Activated CD4-positive, alpha-beta memory T cell treated with anti-CD3 and anti-CD28 coated beads for 36 hours (primary cell): ENCODE results near the gene JUP. TPM values are rescaled to one million over a fixed set of nuclear protein-coding genes. Genes with fewer than 3 reads are reported as not detected.

Source experiments
- CTCF ChIA-PET: fragments of 350-600 bp; sonication (Branson Sonifier 250); formaldehyde crosslinking; loops from one replicate; lab custom pipeline; 2021; ENCODE audit warnings: antibody characterized with exemption, inconsistent platforms; lab: Charles Lee
- POLR2A ChIA-PET: fragments of 350-600 bp; sonication (Branson Sonifier 250); formaldehyde crosslinking; loops from one replicate; lab custom pipeline; 2021; ENCODE audit warnings: antibody characterized with exemption; lab: Charles Lee
- DNase-seq: peaks from one replicate; pipeline ENCODE4 v3.0.0-alpha.2; 2020
- H3K27ac Mint-ChIP-seq: one replicate; pipeline ENCODE4 v1.8.0; 2021; ENCODE audit warnings: mixed read lengths
- H3K27me3 Mint-ChIP-seq: one replicate; pipeline ENCODE4 v1.8.0; 2021; ENCODE audit warnings: mixed read lengths
- H3K36me3 Mint-ChIP-seq: one replicate; pipeline ENCODE4 v1.8.0; 2021; ENCODE audit warnings: mixed read lengths
- H3K4me1 Mint-ChIP-seq: one replicate; pipeline ENCODE4 v1.8.0; 2021; ENCODE audit warnings: low read depth, mixed read lengths
- H3K4me3 Mint-ChIP-seq: one replicate; pipeline ENCODE4 v1.8.0; 2021; ENCODE audit warnings: mild to moderate bottlenecking, mixed read lengths
- H3K9me3 Mint-ChIP-seq: one replicate; pipeline ENCODE4 v1.8.0; 2021; ENCODE audit warnings: mixed read lengths
- intact Hi-C: fragments of 100-400 bp; cut with micrococcal nuclease; formaldehyde crosslinking; loops from one replicate; pipeline ENCODE4 v1.15.1; 2023
- total RNA-seq, 2 experiments: library from RNA; stranded (reverse); gene quantifications; one replicate each; pipeline ENCODE4 v1.2.3, GENCODE V29; 2021

The JUP gene
- total RNA-seq, 2 experiments from 2014 or later: 0.12 to 0.29 TPM

- H3K4me3 Mint-ChIP-seq: no peak overlapping the region
- no peaks in the 10 kb centered on the region for H3K36me3 Mint-ChIP-seq
- intact Hi-C loops: no loop called here
- CTCF ChIA-PET: interaction anchor here (0.5 to 7.1 kb wide), 5 partner anchors 8 to 1099 kb away, joined by 3 to 65 read pairs (median 20); partner anchors contain the start of genes HAP1, JUP and P3H4
- H3K4me1 Mint-ChIP-seq: peaks cover 3% of the 10 kb centered on the region
- no peaks in the 10 kb centered on the region for H3K27me3 Mint-ChIP-seq
- DNase-seq: no peak
- POLR2A ChIA-PET: no interaction called here
- H3K27ac Mint-ChIP-seq: no peak overlapping the region
- no peaks in the 10 kb centered on the region for H3K9me3 Mint-ChIP-seq
These were observed 16.8 kb upstream of the JUP start for GRCh38 chr17:41803049-41804020.

- Mint-ChIP-seq H3K27me3 (no peaks in the 10 kb centered on the region), H3K4me1 (peaks cover 3% of the 10 kb centered on the region), H3K4me3 (no peak overlapping the region), H3K27ac (peak overlapping the region; percentile 31), H3K36me3 (no peaks in the 10 kb centered on the region), H3K9me3 (no peaks in the 10 kb centered on the region)
- CTCF ChIA-PET: interaction anchor here (0.6 to 7.1 kb wide), 20 partner anchors 9 to 1134 kb away, joined by 3 to 65 read pairs (median 4); partner anchors contain the start of genes EIF1, HAP1, JUP and P3H4
- intact Hi-C loops: loop anchor here (1.0 kb wide), 1 partner anchor 63 kb away; no protein-coding TSS in a partner anchor
- POLR2A ChIA-PET: no interaction called here
- DNase-seq: peak; percentile 82
These were observed 15.1 kb upstream of the JUP start for GRCh38 chr17:41801374-41802271.

GRCh38 chr17:41800601-41801373, 14.3 kb upstream of the JUP start:
- intact Hi-C loops: loop anchor here (1.0 kb wide), 1 partner anchor 62 kb away; no protein-coding TSS in a partner anchor
- H3K27me3 Mint-ChIP-seq: no peaks in the 10 kb centered on the region
- no peak overlapping the region for H3K4me3 Mint-ChIP-seq
- ChIA-PET POLR2A (no interaction called here), CTCF (interaction anchor here (0.6 to 7.1 kb wide), 19 partner anchors 10 to 1133 kb away, joined by 3 to 65 read pairs (median 4); partner anchors contain the start of genes EIF1, HAP1, JUP and P3H4)
- H3K27ac Mint-ChIP-seq: no peak overlapping the region
- peaks cover 3% of the 10 kb centered on the region for H3K4me1 Mint-ChIP-seq
- H3K36me3 Mint-ChIP-seq: no peaks in the 10 kb centered on the region
- no peaks in the 10 kb centered on the region for H3K9me3 Mint-ChIP-seq
- no peak for DNase-seq

GRCh38 chr17:41799366-41799765, 12.9 kb upstream of the JUP start:
- ChIA-PET CTCF (interaction anchor here (0.7 to 7.1 kb wide), 4 partner anchors 10 to 63 kb away, joined by 3 to 65 read pairs (median 6); partner anchors contain the start of genes HAP1, JUP and P3H4), POLR2A (no interaction called here)
- no peaks in the 10 kb centered on the region for H3K27me3 Mint-ChIP-seq
- no peak overlapping the region for H3K27ac Mint-ChIP-seq
- no peak for DNase-seq
- intact Hi-C loops: no loop called here
- H3K36me3 Mint-ChIP-seq: no peaks in the 10 kb centered on the region
- peaks cover 3% of the 10 kb centered on the region for H3K4me1 Mint-ChIP-seq
- no peaks in the 10 kb centered on the region for H3K9me3 Mint-ChIP-seq
- no peak overlapping the region for H3K4me3 Mint-ChIP-seq

DNA sequence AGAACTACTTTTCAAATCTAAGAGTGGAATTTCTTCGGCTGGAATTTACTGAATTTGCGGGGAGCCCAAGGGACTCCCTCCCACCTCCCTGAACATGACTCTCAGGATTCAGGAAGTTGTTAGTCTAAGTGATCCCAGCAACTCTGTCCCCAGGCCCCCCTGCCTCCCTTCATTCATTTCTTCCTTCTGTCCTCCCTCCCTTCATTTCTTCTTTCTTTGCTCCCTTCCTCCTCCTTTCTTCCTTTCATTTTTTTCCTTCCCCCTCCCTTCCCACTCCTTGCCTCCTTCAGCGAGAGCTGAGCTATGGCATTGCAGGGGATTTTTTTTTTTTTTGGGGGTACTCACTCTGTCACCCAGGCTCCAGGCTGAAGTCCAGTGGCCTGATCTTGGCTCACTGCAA, 10.9 kb upstream of the JUP start:
- H3K4me3 Mint-ChIP-seq: no peak overlapping the region
- CTCF ChIA-PET: interaction anchor here (1.5 to 7.1 kb wide), 2 partner anchors 14 to 61 kb away, joined by 7 to 65 read pairs; partner anchors contain the start of genes HAP1 and P3H4
- H3K9me3 Mint-ChIP-seq: no peaks in the 10 kb centered on the region
- peaks cover 3% of the 10 kb centered on the region for H3K4me1 Mint-ChIP-seq
- DNase-seq: no peak
- intact Hi-C loops: no loop called here
- no peaks in the 10 kb centered on the region for H3K36me3 Mint-ChIP-seq
- POLR2A ChIA-PET: no interaction called here
- H3K27me3 Mint-ChIP-seq: peaks cover 3% of the 10 kb centered on the region
- no peak overlapping the region for H3K27ac Mint-ChIP-seq

DNA sequence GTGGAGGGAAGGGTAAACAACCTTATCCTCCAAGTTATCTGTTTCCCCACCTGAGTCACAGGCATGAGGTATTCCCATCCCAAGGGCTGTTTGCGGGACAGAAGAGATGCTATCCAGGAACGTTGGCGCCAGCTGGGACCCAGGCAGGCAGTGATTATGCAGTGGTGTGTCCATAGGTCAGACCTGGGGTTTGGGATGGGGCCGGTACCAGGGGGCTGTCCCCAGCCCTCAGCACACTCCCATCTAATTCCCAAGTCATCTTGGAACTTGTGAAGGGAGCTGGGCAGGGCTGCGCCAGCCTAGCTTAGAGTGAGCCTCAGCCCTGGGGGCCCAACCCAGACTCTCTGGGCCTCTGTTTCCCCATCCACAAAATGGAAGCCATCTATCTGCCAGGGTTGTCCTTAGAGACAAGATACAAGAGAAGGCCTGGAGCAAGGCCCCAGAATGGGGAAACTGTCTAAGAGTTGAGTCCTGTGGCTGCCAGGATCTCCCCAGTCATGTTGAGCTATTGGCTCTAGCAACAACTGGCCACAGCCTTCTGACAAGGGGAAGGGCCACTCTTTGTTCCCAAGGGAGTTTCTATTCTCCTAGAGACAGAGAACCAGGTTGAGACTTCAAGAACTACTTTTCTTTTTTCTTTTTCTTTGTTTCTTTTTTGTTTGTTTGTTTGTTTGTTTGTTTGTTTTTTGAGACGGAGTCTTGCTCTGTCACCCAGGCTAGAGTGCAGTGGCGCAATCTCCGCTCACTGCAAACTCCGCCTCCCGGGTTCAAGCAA, 9.8 kb upstream of the JUP start:
- H3K4me3 Mint-ChIP-seq: no peak overlapping the region
- ChIA-PET CTCF (interaction anchor here (1.5 to 7.1 kb wide), 2 partner anchors 15 to 60 kb away, joined by 7 to 65 read pairs; partner anchors contain the start of genes HAP1 and P3H4), POLR2A (interaction anchor here (0.6 kb wide), 1 partner anchor 929 kb away, joined by 3 read pairs; no protein-coding TSS in a partner anchor)
- intact Hi-C loops: no loop called here
- no peaks in the 10 kb centered on the region for H3K4me1 Mint-ChIP-seq
- peaks cover 3% of the 10 kb centered on the region for H3K27me3 Mint-ChIP-seq
- no peak for DNase-seq
- no peak overlapping the region for H3K27ac Mint-ChIP-seq
- H3K9me3 Mint-ChIP-seq: no peaks in the 10 kb centered on the region
- H3K36me3 Mint-ChIP-seq: no peaks in the 10 kb centered on the region

GRCh38 chr17:41794540-41794975, 8.0 kb upstream of the JUP start:
- Mint-ChIP-seq H3K4me1 (no peaks in the 10 kb centered on the region), H3K27ac (no peak overlapping the region), H3K27me3 (peaks cover 3% of the 10 kb centered on the region), H3K36me3 (no peaks in the 10 kb centered on the region), H3K4me3 (no peak overlapping the region), H3K9me3 (no peaks in the 10 kb centered on the region)
- intact Hi-C loops: no loop called here
- ChIA-PET POLR2A (interaction anchor here (0.6 kb wide), 1 partner anchor 181 kb away, joined by 3 read pairs; no protein-coding TSS in a partner anchor), CTCF (interaction anchor here (0.9 to 1.1 kb wide), 3 partner anchors 9 to 99 kb away, joined by 3 read pairs; no protein-coding TSS in a partner anchor)
- no peak for DNase-seq

- Mint-ChIP-seq H3K27me3 (peaks cover 3% of the 10 kb centered on the region), H3K9me3 (no peaks in the 10 kb centered on the region), H3K27ac (no peak overlapping the region), H3K4me3 (no peak overlapping the region), H3K36me3 (no peaks in the 10 kb centered on the region), H3K4me1 (no peaks in the 10 kb centered on the region)
- POLR2A ChIA-PET: interaction anchor here (0.6 kb wide), 1 partner anchor 182 kb away, joined by 3 read pairs; no protein-coding TSS in a partner anchor
- no peak for DNase-seq
- CTCF ChIA-PET: interaction anchor here (0.9 kb wide), 2 partner anchors 9 to 98 kb away, joined by 3 read pairs; no protein-coding TSS in a partner anchor
- intact Hi-C loops: no loop called here
These were observed 7.5 kb upstream of the JUP start for GRCh38 chr17:41793784-41794539.

DNA sequence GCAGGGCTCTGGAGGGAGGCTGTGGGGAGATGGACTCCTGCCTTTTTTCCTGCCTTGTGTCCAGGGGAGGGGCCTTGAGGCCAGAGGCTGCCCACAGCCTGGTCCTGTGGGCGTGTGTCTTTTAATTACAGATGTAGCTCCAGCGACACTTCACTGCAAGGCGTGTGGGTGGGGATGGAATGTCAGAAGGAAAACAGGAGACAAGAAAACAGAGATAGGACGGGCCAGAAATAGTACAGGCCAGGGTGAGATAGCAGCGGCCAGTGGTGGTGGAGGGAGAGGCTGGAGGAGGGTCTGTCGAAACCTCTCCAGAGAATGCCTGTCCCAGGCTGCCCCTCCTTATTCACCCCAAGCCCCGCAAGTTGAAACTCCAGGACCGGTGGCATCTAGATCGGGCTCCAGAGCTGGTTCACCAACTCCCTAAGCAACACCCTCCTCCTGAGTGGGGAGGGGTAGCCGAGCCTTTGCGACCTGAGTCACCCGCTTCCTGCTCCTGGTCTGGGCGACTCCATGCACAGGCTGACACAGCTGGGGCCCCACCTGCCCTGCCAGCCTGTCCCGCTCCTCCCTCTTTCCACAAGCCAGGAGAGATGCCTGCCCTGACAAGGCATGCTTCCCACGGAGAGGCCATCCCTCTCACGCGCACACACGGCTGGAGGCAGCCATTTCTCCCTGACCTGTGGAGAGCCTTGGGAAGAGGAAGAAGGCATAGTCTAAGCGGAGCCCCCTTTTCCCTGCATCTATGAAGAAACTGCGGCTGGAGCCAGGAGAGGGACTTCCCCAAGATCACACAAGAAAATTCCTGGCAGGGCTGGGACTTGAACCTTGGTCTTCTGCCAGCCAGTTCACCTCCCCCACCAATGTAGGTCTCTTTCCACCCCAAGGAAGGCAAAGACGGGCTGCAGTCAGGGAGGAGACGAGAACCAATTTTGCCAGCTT, 6.6 kb upstream of the JUP start:
- ChIA-PET CTCF (interaction anchor here (1.1 kb wide), 1 partner anchor 18 kb away, joined by 3 read pairs; no protein-coding TSS in a partner anchor), POLR2A (no interaction called here)
- intact Hi-C loops: no loop called here
- no peaks in the 10 kb centered on the region for H3K9me3 Mint-ChIP-seq
- no peak overlapping the region for H3K4me3 Mint-ChIP-seq
- H3K27ac Mint-ChIP-seq: no peak overlapping the region
- no peaks in the 10 kb centered on the region for H3K36me3 Mint-ChIP-seq
- H3K27me3 Mint-ChIP-seq: peaks cover 3% of the 10 kb centered on the region
- DNase-seq: peak; percentile 22
- peaks cover 2% of the 10 kb centered on the region for H3K4me1 Mint-ChIP-seq
